NCI-H345 (cell line): ENCODE results near the gene TIAM2.

Experiments
- DNase-seq: peaks from one replicate; lab custom pipeline; 2025; lab: John Stamatoyannopoulos, UW

The TIAM2 gene

DNA sequence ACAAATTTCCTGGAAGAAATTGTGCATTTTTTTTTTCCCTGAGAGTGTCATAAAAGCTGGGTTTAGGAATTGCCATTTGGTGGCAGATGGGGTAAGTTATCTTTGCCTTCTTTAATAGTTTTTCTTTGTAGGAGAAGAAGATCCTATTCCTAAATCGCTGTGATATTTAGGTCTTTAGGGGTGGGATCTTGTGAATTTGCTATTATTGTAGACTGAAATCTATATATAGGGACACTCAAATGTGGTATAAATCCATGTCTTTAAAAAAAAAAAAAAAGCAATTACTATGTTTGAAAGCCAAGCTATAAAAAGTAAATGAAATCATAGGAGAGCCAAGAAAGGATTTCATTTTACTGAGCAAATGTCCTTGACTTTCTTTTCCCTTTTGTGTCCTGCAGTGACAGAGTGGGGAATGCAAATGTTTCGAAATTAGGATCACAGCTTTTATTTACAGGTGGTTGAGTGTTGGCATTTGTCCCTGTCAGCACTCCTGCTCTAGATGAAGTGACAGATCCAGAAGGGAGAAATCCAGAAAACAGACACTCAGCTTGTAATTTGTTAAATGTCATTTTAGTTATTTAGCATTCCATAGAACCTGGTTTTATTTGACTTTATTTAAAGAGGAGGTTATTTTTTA is 29.4 kb downstream of the TIAM2 start:
- no peak for DNase-seq

DNA sequence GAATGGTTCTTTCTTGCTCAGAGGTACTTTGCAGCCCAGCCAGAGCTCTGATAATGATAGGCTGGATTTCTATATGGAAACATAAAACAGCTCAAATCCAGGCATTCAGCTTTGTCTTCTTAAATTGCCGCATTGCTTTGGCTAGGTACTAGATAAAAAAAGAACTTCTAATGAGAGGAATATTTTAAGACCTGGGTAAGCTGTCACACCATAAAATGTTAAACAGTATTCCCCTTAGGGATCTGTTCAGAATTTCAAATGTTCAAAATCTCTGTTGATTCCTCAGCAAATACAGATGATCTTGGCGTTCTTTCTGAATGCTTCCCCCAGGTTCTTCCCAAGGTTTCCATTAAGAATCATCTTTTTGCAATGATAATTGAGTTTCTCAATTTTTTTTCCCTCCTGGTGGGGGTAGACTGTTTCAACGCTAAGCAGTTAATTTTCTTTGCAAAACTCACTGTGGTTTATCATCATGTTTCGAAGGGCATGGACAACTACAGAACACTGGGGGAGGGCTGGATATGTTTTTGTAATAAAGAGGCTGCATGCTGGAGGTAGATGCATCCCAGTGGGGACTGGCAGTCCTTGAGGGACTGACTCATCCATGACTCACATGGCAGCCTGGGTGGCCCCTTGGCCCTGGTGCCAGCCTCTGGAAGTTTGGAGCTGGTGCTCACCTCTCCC is 31.0 kb downstream of the TIAM2 start:
- no peak for DNase-seq

DNA sequence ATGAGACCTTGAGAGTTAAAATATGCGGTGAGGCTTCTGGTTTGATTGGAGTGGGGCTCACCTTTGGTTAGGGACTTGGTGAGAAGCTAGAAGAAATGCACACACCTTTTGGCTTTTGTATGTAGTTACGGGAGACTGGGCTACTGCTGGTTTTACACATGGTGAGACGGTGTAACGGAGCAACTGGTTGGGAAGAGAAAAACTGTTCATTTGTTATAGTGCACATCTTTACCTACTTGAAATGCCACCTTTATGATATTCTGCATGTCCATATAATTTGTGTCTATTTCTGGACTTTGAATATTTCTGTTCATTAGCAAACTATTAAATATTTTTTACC is 31.6 kb downstream of the TIAM2 start:
- no peak for DNase-seq

GRCh38 chr6:155030148-155030720 is 35.1 kb downstream of the TIAM2 start:
- DNase-seq = no peak

- DNase-seq = no peak
Observed at GRCh38 chr6:155031091-155031490, 36.0 kb downstream of the TIAM2 start.

GRCh38 chr6:155033021-155033791 is 38.1 kb downstream of the TIAM2 start:
- no peak for DNase-seq

DNA sequence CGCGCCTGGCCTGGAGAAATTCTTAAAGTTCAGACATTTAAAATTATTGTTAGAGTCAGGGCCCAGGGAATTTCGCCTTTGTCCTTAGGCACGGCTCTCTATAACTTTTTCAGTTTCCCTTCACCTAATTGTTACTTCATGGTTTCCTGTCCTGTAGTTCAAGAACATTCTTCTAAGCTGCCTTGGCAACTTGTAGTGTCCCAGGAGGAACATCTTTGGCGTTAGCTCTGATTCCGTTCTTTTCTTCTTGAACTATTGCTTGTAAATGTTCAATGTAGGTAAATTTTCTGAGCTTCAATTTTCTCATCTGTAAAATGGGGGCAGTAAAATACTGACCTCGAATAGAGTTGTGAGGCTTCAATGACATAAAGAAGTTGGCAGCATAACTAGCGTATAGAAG is 41.8 kb downstream of the TIAM2 start:
- DNase-seq = no peak

DNA sequence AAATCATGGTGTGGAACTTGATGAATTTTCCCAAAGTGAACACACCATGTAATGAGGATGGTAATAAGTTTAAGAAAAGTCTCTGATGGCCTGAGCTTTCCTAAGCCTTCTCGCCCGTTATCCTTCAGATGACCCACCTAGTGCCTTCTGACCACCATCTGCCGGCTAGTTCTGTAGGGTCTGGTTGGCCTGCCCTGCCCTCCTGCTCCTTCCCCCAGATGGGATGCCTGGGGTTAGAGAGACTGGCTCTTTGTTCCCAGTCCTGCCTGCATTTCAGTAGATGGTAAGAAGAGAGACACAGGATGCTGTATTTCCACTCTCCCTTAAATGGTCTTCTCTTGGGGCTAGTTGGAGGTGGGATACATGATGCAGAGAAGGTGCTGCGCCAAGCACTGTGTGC is 43.0 kb downstream of the TIAM2 start:
- DNase-seq = no peak

GRCh38 chr6:155038527-155038926 is 43.4 kb downstream of the TIAM2 start:
- no peak for DNase-seq

DNA sequence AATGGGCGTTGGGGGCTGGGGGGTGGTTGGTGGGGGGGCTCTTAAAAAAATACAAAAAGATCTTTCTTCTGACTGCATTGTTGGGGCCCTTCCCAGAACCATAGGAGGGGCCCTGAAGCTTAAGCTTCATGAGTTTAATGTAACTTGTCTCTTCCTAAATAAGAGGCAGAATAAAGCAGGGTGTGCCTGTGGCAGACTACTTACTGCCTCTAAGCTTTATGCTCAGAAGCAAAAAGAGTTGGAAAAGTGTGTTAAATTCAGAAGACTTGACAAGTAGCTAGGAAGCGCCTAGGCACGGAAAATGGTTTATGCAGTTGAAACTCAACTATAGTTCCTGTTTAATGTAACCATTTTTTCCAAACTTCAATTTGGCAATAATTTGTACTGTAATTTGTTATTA is 44.5 kb downstream of the TIAM2 start:
- DNase-seq = no peak

DNA sequence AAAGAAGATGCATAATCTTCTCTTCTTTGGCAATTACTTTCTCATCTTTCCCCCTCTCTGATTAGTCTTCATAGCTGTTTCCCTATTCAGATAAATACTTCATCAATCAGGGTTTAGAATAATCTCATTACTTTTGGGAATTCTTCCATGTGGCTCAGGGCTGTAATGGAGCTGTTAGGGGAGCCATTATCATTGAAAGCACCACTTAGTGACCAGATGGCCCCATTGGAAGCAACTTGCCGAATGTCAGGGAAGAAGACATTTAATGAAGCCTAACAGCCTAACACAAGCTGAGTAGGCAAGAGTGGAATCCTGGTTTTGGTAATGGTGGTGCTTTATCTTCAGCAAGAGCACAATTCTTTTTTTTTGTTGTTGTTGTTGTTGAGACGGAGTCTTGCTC is 45.0 kb downstream of the TIAM2 start:
- DNase-seq = no peak

- DNase-seq = no peak
Observed at GRCh38 chr6:155040901-155041650, 46.0 kb downstream of the TIAM2 start.

GRCh38 chr6:155041741-155042279 is 46.7 kb downstream of the TIAM2 start:
- DNase-seq = no peak

DNA sequence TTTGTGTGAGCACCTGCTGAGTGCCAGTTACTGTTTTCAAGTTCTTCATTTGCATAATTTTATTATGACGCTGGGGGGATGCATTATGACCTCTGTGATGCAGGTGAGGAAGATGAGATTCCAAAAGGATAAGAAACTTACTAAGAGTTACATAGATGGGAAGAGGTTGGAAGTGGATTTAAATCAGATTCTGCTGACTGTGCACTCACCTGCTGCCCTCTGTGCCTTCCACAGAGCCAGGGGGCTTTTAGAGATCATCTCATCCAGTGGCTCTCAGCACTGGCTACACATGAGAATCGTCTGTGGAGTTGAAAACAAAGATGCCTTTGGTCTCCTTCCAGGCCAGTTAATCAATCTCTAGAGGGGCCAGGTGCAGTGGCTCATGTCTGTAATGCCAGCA is 47.9 kb downstream of the TIAM2 start:
- DNase-seq = no peak

DNA sequence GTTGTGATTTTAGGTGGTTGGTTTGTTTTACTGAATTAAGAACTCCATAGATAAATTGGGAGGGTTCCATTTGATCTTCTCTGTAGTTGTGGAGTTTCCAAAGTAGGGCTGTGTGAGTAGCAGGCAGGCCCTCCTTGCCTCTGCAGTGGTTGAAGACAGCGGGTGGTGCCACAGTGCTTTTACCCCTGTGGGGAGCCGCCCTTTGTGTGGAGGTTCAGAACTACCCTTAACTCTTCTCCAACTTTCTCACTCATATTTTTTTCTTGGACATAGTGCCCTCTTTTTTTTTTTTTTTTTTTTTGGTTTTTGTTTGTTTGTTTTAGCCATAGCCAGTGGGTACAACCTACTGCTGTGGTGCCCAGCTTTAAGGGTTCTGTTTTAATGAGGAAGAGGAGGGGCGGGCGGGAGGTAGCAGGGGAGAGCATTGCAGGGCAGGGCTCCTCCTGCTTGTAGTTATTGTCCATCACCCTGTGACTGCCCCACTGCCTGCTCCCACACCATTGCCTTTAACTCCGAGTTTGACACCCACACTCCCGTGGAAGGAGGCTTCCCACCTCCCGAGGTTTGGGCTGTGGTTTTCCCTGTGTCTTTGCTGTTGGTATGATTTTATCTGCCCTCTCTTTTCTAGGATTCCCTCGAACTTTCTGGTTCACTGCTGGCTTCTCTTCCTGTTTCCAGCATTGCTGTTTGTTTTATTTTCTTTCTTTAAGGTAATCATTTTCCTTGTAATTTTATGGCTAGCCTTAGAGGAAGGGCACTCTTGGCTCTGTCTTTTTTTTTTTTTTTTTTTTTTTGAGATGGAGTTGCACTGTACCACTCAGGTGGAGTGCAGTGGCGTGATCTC is 50.7 kb downstream of the TIAM2 start:
- DNase-seq = no peak

GRCh38 chr6:155047523-155047922 is 52.4 kb downstream of the TIAM2 start:
- no peak for DNase-seq

- no peak for DNase-seq
Observed at GRCh38 chr6:155050311-155050710, 55.2 kb downstream of the TIAM2 start.

DNA sequence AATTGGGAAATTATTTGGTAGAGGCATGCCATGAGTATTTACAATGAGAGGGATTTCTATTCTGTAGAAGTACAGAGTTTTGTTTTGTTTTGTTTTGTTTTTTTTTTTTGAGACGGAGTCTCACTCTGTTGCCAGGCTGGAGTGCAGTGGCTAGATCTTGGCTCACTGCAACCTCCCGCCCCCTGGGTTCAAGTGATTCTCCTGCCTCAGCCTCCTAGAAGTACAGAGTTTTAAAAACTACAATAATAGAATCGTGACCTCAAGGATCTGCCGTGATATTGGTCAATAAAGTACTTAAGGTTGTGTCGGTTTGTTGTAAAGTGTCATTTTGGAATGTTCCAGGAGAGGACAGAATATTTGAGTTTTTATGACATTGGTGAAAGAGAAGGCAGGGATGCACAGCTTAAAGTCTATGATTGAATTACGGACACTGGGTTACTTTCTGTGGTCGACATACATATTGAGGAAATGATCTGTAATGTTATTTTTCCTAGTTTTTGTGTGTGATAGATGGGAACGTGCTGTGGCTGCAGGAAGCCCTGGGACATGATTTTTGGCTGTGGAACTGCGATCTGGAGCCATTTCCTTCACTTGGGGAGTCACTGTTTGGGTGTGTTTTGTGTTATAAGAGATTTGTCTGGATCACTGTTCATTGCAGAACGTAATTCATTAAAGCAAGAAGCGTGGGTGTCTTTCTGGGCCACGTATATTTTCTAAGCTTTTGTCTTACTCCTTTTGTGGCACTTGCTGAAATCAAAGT is 59.6 kb downstream of the TIAM2 start:
- DNase-seq = no peak

DNA sequence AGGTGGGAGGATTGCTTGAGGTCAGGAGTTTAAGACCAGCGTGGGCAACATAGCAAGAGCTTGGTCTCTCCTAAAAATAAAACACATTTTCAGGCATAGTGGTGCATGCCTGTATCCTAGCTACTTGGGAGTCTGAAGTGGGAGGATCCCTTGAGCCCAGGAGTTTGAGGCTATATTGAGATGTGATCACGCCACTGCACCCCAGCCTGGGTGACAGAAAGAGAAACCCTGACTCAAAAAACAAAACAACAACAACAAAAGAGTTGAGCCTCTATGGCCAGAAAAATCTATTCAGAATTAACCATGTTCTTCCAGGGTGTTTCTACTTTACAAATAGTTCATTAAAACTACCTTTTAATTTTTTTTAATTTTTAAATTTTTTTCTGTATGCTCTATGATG is 60.6 kb downstream of the TIAM2 start:
- no peak for DNase-seq

GRCh38 chr6:155056756-155057155 is 61.6 kb downstream of the TIAM2 start:
- DNase-seq = no peak
